Measurements from ENCODE around the gene ZNF576.

DNA sequence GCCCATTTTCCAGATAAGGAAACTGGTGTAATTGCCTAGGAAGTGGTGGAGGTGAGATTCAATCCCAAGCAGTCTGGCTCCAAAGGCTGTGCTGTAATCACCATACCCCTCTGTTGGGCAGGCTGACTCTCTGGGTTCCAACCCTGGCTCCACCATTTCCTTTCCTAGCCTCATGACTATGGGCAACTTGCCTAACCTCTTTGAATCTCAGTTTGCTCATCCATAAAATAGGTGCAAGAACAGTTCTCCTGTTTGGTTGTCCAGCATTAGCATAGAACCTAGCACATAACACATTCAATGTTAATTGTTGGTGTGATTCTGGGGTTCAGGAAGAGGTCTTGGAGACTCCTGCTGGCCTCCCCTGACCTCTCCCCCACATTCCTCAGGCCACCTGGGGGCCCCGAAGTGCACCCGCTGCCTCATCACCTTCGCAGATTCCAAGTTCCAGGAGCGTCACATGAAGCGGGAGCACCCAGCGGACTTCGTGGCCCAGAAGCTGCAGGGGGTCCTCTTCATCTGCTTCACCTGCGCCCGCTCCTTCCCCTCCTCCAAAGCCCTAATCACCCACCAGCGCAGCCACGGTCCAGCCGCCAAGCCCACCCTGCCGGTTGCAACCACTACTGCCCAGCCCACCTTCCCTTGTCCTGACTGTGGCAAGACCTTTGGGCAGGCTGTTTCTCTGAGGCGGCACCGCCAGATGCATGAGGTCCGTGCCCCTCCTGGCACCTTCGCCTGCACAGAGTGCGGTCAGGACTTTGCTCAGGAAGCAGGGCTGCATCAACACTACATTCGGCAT, 2.2 kb downstream of the ZNF576 start:
- no peak for TF ChIP-seq SUZ12 (IDR thresholded peaks at IDR 0.05)
- no peak for TF ChIP-seq SP1 (IDR thresholded peaks at IDR 0.05)
- TF ChIP-seq ARNT (IDR thresholded peaks at IDR 0.05): no peak
- TF ChIP-seq FOXM1 (IDR thresholded peaks at IDR 0.05; ENCODE audit: borderline replicate concordance): no peak
- no peak for TF ChIP-seq FOXA1 (IDR thresholded peaks at IDR 0.05)
- TF ChIP-seq BHLHE40 (IDR thresholded peaks at IDR 0.05; ENCODE audit: borderline replicate concordance): no peak
- no peak for TF ChIP-seq LEF1 (IDR thresholded peaks at IDR 0.05; ENCODE audit: borderline replicate concordance)
- no peak for TF ChIP-seq TARDBP (IDR thresholded peaks at IDR 0.05)
